Measurements from ENCODE around the gene QSOX2. TPM values are rescaled to one million over a fixed set of nuclear protein-coding genes. Genes with fewer than 3 reads are reported as not detected.

QSOX2 gene
- total and polyA plus RNA-seq, 8 donors: 1.5 to 33.5 (median 5.4) TPM

GRCh38 chr9:136211441-136212344 is 33.9 kb downstream of the QSOX2 start:
- H3K36me3 ChIP-seq: peaks cover 24 to 92% (median 90%) of the 10 kb centered on the region in 4 donors
- WGBS, 5 donors: 90 to 94% (median 93%) methylated on average over 33 to 35 of the region's 35 CpGs

GRCh38 chr9:136211006-136211405 is 34.6 kb downstream of the QSOX2 start:
- Histone ChIP-seq H3K9me3 (peaks cover 0 to 10% (median 7%) of the 10 kb centered on the region in 4 donors), H3K4me3 (no peak overlapping the region), H3K27me3 (no peaks in the 10 kb centered on the region), H3K36me3 (peaks cover 24 to 87% (median 86%) of the 10 kb centered on the region in 4 donors), H3K27ac (no peak overlapping the region), H3K4me1 (no peaks in the 10 kb centered on the region)
- intact Hi-C loops (cut with DNase I; ENCODE audit: low total_unique reads): no loop called here
- DNase-seq: no peak
- TF ChIP-seq POLR2AphosphoS5 (IDR thresholded peaks at IDR 0.05) (no peak), POLR2A (IDR thresholded peaks at IDR 0.05) (no peak), EP300 (IDR thresholded peaks at IDR 0.05) (no peak), CTCF (IDR thresholded peaks at IDR 0.05) (no peak)
- WGBS, 5 donors: 87 to 94% (median 92%) methylated on average over 15 of the region's 15 CpGs

More at GRCh38 chr9:136211441-136212344, 33.9 kb downstream of the QSOX2 start:
- Histone ChIP-seq H3K4me3 (no peak overlapping the region), H3K9me3 (peaks cover 0 to 10% (median 7%) of the 10 kb centered on the region in 4 donors), H3K27ac (no peak overlapping the region), H3K27me3 (no peaks in the 10 kb centered on the region), H3K4me1 (no peaks in the 10 kb centered on the region)
- no peak for TF ChIP-seq POLR2AphosphoS5 (IDR thresholded peaks at IDR 0.05)
- TF ChIP-seq EP300 (IDR thresholded peaks at IDR 0.05): no peak
- no peak for TF ChIP-seq POLR2A (IDR thresholded peaks at IDR 0.05)
- no peak for TF ChIP-seq CTCF (IDR thresholded peaks at IDR 0.05)
- intact Hi-C loops (cut with DNase I; ENCODE audit: low total_unique reads): no loop called here
- no peak for DNase-seq

- DNase-seq: no peak
- WGBS, 5 donors: 95 to 97% (median 96%) methylated on average over 14 to 16 of the region's 16 CpGs
- H3K27me3 ChIP-seq: peaks cover 0 to 6% (median 5%) of the 10 kb centered on the region in 3 donors
Observed at GRCh38 chr9:136210276-136210675, 35.3 kb downstream of the QSOX2 start.

GRCh38 chr9:136209786-136210185 is 35.8 kb downstream of the QSOX2 start:
- no peak for TF ChIP-seq CTCF (IDR thresholded peaks at IDR 0.05)
- no peak for TF ChIP-seq POLR2AphosphoS5 (IDR thresholded peaks at IDR 0.05)
- peaks cover 0 to 10% (median 7%) of the 10 kb centered on the region in 4 donors for H3K9me3 ChIP-seq
- H3K27me3 ChIP-seq: peaks cover 1 to 11% (median 10%) of the 10 kb centered on the region in 3 donors
- WGBS, 5 donors: 76 to 84% (median 82%) methylated on average over 17 of the region's 17 CpGs
- H3K4me1 ChIP-seq: peaks cover 0 to 5% (median 2%) of the 10 kb centered on the region in 4 donors
- no peak overlapping the region for H3K27ac ChIP-seq
- intact Hi-C loops (cut with DNase I; ENCODE audit: low total_unique reads): no loop called here
- no peak for DNase-seq
- H3K36me3 ChIP-seq: peaks cover 23 to 78% (median 74%) of the 10 kb centered on the region in 4 donors
- no peak overlapping the region for H3K4me3 ChIP-seq

More at GRCh38 chr9:136210276-136210675, 35.3 kb downstream of the QSOX2 start:
- peaks cover 0 to 10% (median 7%) of the 10 kb centered on the region in 4 donors for H3K9me3 ChIP-seq
- H3K4me3 ChIP-seq: no peak overlapping the region
- H3K4me1 ChIP-seq: peaks cover 0 to under 1% (median 0%) of the 10 kb centered on the region in 4 donors
- no peak for TF ChIP-seq POLR2AphosphoS5 (IDR thresholded peaks at IDR 0.05)
- intact Hi-C loops (cut with DNase I; ENCODE audit: low total_unique reads): no loop called here
- H3K27ac ChIP-seq: no peak overlapping the region
- peaks cover 24 to 83% (median 78%) of the 10 kb centered on the region in 4 donors for H3K36me3 ChIP-seq

All from stomach (tissue), 9 donors.